CD14-positive monocyte (primary cell): ENCODE data around the gene KANSL1L. TPM values are rescaled to one million over a fixed set of nuclear protein-coding genes. Genes with fewer than 3 reads are reported as not detected.

Experiments
- DNase-seq, 3 donors: peaks; one replicate each; pipeline ENCODE4 v3.0.0-alpha.2; 2011 to 2022
- H2AFZ ChIP-seq: 2 replicates; pipeline ENCODE4 v1.6.0; 2012; ENCODE audit warnings: mild to moderate bottlenecking, low read depth, low read length, inconsistent platforms; ENCODE audit not compliant: insufficient read depth, poor library complexity, severe bottlenecking
- H3K27ac ChIP-seq, 2 donors: 1 replicate in 1 of 2; 2 replicates in 1 of 2; pipeline ENCODE4 v1.5.1; 2012 to 2013; ENCODE audit warnings: low read length in 2 of 2, control low read depth in 1 of 2, inconsistent platforms in 1 of 2, low read depth in 1 of 2, mild to moderate bottlenecking in 1 of 2
- H3K27me3 ChIP-seq, 2 donors: one replicate each; pipeline versions ENCODE4 v1.6.0 to v1.6.1; 2011 to 2013; ENCODE audit warnings: low read length in 2 of 2; ENCODE audit not compliant: control insufficient read depth in 2 of 2, insufficient read depth in 2 of 2
- H3K36me3 ChIP-seq, 2 donors: replicated peaks in 1 of 2; 1 replicate in 1 of 2; 2 replicates in 1 of 2; pipeline versions ENCODE4 v1.5.1 to v1.6.1; 2012 to 2013; ENCODE audit warnings: low read length in 2 of 2, control low read depth in 1 of 2, inconsistent platforms in 1 of 2, mild to moderate bottlenecking in 1 of 2; ENCODE audit not compliant: insufficient read depth in 2 of 2, control insufficient read depth in 1 of 2
- H3K4me1 ChIP-seq, 2 donors: 1 replicate in 1 of 2; 2 replicates in 1 of 2; pipeline versions ENCODE4 v1.5.1 to v1.6.1; 2012 to 2013; ENCODE audit warnings: low read length in 2 of 2, control low read depth in 1 of 2, inconsistent platforms in 1 of 2, mild to moderate bottlenecking in 1 of 2, moderate library complexity in 1 of 2; ENCODE audit not compliant: insufficient read depth in 2 of 2, control insufficient read depth in 1 of 2
- H3K4me2 ChIP-seq: replicated peaks from 2 replicates; pipeline ENCODE3; 2012; ENCODE audit warnings: low read length, moderate library complexity, mild to moderate bottlenecking; ENCODE audit not compliant: poor library complexity, severe bottlenecking; ENCODE audit errors: extremely low read depth
- H3K4me3 ChIP-seq, 3 experiments: fragments of 200-600 bp in 1 of 3; sonication (generic) in 1 of 3; replicated peaks in 1 of 3; 1 replicate in 2 of 3; 2 replicates in 1 of 3; pipeline ENCODE4 v1.5.1; 2011 to 2013; ENCODE audit warnings: low read length in 3 of 3, mild to moderate bottlenecking in 3 of 3, control low read depth in 2 of 3, low read depth in 2 of 3, inconsistent platforms in 1 of 3, moderate library complexity in 1 of 3
- H3K79me2 ChIP-seq: 2 replicates; pipeline ENCODE4 v1.6.0; 2012; ENCODE audit warnings: mild to moderate bottlenecking, control low read depth, inconsistent platforms, low read length, moderate library complexity; ENCODE audit not compliant: insufficient read depth
- H3K9ac ChIP-seq: 2 replicates; pipeline ENCODE4 v1.6.0; 2017; ENCODE audit warnings: low read length, mild to moderate bottlenecking; ENCODE audit not compliant: insufficient read depth, poor library complexity, severe bottlenecking
- H3K9me3 ChIP-seq, 2 donors: replicated peaks in 1 of 2; 1 replicate in 1 of 2; 2 replicates in 1 of 2; pipeline versions ENCODE4 v1.5.1 to v1.6.1; 2012 to 2013; ENCODE audit warnings: low read length in 2 of 2, control low read depth in 1 of 2; ENCODE audit not compliant: control insufficient read depth in 1 of 2, insufficient read depth in 1 of 2
- H4K20me1 ChIP-seq: 2 replicates; pipeline ENCODE4 v1.6.0; 2012; ENCODE audit warnings: mild to moderate bottlenecking, low read length, control low read depth, moderate library complexity; ENCODE audit not compliant: insufficient read depth
- H3K27ac Mint-ChIP-seq, 7 donors: one replicate each; pipeline ENCODE4 v1.8.0; 2020; ENCODE audit warnings: mild to moderate bottlenecking in 7 of 7, mixed read lengths in 7 of 7, moderate library complexity in 6 of 7, inconsistent platforms in 2 of 7
- H3K27me3 Mint-ChIP-seq, 3 donors: one replicate each; pipeline ENCODE4 v1.8.0; 2021 to 2022; ENCODE audit warnings: low read depth in 3 of 3, mild to moderate bottlenecking in 3 of 3, mixed read lengths in 3 of 3, moderate library complexity in 3 of 3, inconsistent platforms in 1 of 3
- H3K36me3 Mint-ChIP-seq, 2 donors: one replicate each; pipeline ENCODE4 v1.8.0; 2020; ENCODE audit warnings: mixed read lengths in 2 of 2, inconsistent platforms in 1 of 2, mild to moderate bottlenecking in 1 of 2
- H3K4me1 Mint-ChIP-seq: one replicate; pipeline ENCODE4 v1.8.0; 2020; ENCODE audit warnings: mild to moderate bottlenecking, mixed read lengths
- H3K4me3 Mint-ChIP-seq, 2 donors: one replicate each; pipeline ENCODE4 v1.8.0; 2020; ENCODE audit warnings: mild to moderate bottlenecking in 2 of 2, mixed read lengths in 2 of 2, moderate library complexity in 1 of 2
- H3K9me3 Mint-ChIP-seq, 7 donors: one replicate each; pipeline ENCODE4 v1.8.0; 2020 to 2022; ENCODE audit warnings: mixed read lengths in 7 of 7, mild to moderate bottlenecking in 6 of 7, moderate library complexity in 6 of 7, inconsistent platforms in 2 of 7
- CTCF ChIP-seq: fragments of 200-600 bp; IDR thresholded peaks from one replicate; pipeline ENCODE4 v1.8.0; 2022; ENCODE audit warnings: antibody characterized with exemption, mild to moderate bottlenecking
- whole genome bisulfite sequencing: methylation state at CpG from one replicate; pipeline ENCODE4 v1.1.5; 2013; ENCODE audit warnings: missing lambda C conversion rate; ENCODE audit not compliant: insufficient coverage; 5-methylcytosine and 5-hydroxymethylcytosine counted together
- intact Hi-C, 2 donors: fragments of 100-400 bp; cut with micrococcal nuclease; formaldehyde crosslinking; loops; one replicate each; pipeline versions ENCODE4 v1.15.0 to v1.15.1; 2023
- polyA plus RNA-seq, 3 donors: library from polyadenylated mRNA; depleted of rRNA in 1 of 3; unstranded in 2 of 3; stranded (reverse) in 1 of 3; fragments of 300-500 nt in 2 of 3; fragments of >200 nt in 1 of 3; fragmentation: Illumina TruSeq in 2 of 3; gene quantifications; 1 replicate in 2 of 3; 2 replicates in 1 of 3; pipeline ENCODE4 v1.2.3, GENCODE V29; 2012 to 2021

KANSL1L gene
- polyA plus RNA-seq, 3 donors = 1.00 to 11.6 (median 1.3) TPM

- DNase-seq = no peak
- H3K4me3 ChIP-seq = no peak overlapping the region
- Mint-ChIP-seq H3K4me1 (no peaks in the 10 kb centered on the region), H3K27me3 (no peaks in the 10 kb centered on the region), H3K27ac (no peak overlapping the region), H3K9me3 (no peaks in the 10 kb centered on the region), H3K36me3 (no peaks in the 10 kb centered on the region), H3K4me3 (no peak overlapping the region)
- no peaks in the 10 kb centered on the region for H3K36me3 ChIP-seq
- intact Hi-C loops = no loop called here
- no peak overlapping the region for H3K27ac ChIP-seq
- H3K27me3 ChIP-seq = no peaks in the 10 kb centered on the region
- TF ChIP-seq CTCF = no peak
- H3K9ac ChIP-seq = no peak overlapping the region
- H3K79me2 ChIP-seq = no peaks in the 10 kb centered on the region
- H2AFZ ChIP-seq = no peak overlapping the region
- no peaks in the 10 kb centered on the region for H3K9me3 ChIP-seq
- no peak overlapping the region for H3K4me2 ChIP-seq
- H4K20me1 ChIP-seq = no peaks in the 10 kb centered on the region
- WGBS = 95% methylated on average over 9 of the region's 9 CpGs
- no peaks in the 10 kb centered on the region for H3K4me1 ChIP-seq
Measured at GRCh38 chr2:209993968-209994367, 177.2 kb downstream of the KANSL1L start.

- peaks cover 16% of the 10 kb centered on the region for H3K4me1 Mint-ChIP-seq
- Histone ChIP-seq H3K9me3 (no peaks in the 10 kb centered on the region), H4K20me1 (no peaks in the 10 kb centered on the region), H3K4me2 (no peak overlapping the region), H3K4me1 (peaks cover 14 to 17% of the 10 kb centered on the region in 2 donors), H3K79me2 (no peaks in the 10 kb centered on the region), H3K27ac (no peak overlapping the region), H2AFZ (no peak overlapping the region), H3K36me3 (no peaks in the 10 kb centered on the region), H3K9ac (no peak overlapping the region), H3K27me3 (no peaks in the 10 kb centered on the region), H3K4me3 (no peak overlapping the region)
- no peaks in the 10 kb centered on the region for H3K36me3 Mint-ChIP-seq
- TF ChIP-seq CTCF = no peak
- no peaks in the 10 kb centered on the region for H3K9me3 Mint-ChIP-seq
- no peak overlapping the region for H3K27ac Mint-ChIP-seq
- intact Hi-C loops = no loop called here
- no peaks in the 10 kb centered on the region for H3K27me3 Mint-ChIP-seq
- H3K4me3 Mint-ChIP-seq = no peak overlapping the region
- no peak for DNase-seq
- no CpG with 5 or more reads among the region's 2 CpGs for WGBS
Measured at GRCh38 chr2:209990838-209991237, 180.4 kb downstream of the KANSL1L start.
